Measurements from ENCODE around the gene GLRA1. TPM values are rescaled to one million over a fixed set of nuclear protein-coding genes. Genes with fewer than 3 reads are reported as not detected.
"Not testable (repeated sequence)": the region's sequence is repeated elsewhere in the genome, so short reads cannot be mapped to it uniquely, and the experiment has no call there.

GLRA1 gene
- total RNA-seq, 1 donor from 2014 or later: 0.22 TPM

- H3K27ac Mint-ChIP-seq (ENCODE audit: unreplicated experiment): no peak overlapping the region
Measured at GRCh38 chr5:151795426-151795825, 129.2 kb downstream of the GLRA1 start.

GRCh38 chr5:151793358-151793757 is 131.3 kb downstream of the GLRA1 start:
- no peak overlapping the region for H3K27ac Mint-ChIP-seq (ENCODE audit: unreplicated experiment)
- DNase-seq: no peak
- no peak overlapping the region for H3K4me3 Mint-ChIP-seq (ENCODE audit: unreplicated experiment)
- TF ChIP-seq CTCF (IDR thresholded peaks at IDR 0.05; ENCODE audit: partially characterized antibody, unreplicated experiment): no peak
- H3K9me3 Mint-ChIP-seq (ENCODE audit: unreplicated experiment): peaks cover 4% of the 10 kb centered on the region
- H3K36me3 Mint-ChIP-seq (ENCODE audit: unreplicated experiment): no peaks in the 10 kb centered on the region
- H3K4me1 Mint-ChIP-seq (ENCODE audit: low read depth, unreplicated experiment): no peaks in the 10 kb centered on the region
- H3K27me3 Mint-ChIP-seq (ENCODE audit: unreplicated experiment): peaks cover 1% of the 10 kb centered on the region

More at GRCh38 chr5:151795426-151795825, 129.2 kb downstream of the GLRA1 start:
- no peak for TF ChIP-seq CTCF (IDR thresholded peaks at IDR 0.05; ENCODE audit: partially characterized antibody, unreplicated experiment)
- H3K27me3 Mint-ChIP-seq (ENCODE audit: unreplicated experiment): peaks cover 1% of the 10 kb centered on the region
- no peaks in the 10 kb centered on the region for H3K4me1 Mint-ChIP-seq (ENCODE audit: low read depth, unreplicated experiment)
- no peak for DNase-seq
- no peaks in the 10 kb centered on the region for H3K36me3 Mint-ChIP-seq (ENCODE audit: unreplicated experiment)
- no peak overlapping the region for H3K4me3 Mint-ChIP-seq (ENCODE audit: unreplicated experiment)
- H3K9me3 Mint-ChIP-seq (ENCODE audit: unreplicated experiment): peaks cover 6% of the 10 kb centered on the region

GRCh38 chr5:151787817-151788216 is 136.8 kb downstream of the GLRA1 start:
- no peak for TF ChIP-seq CTCF (IDR thresholded peaks at IDR 0.05; ENCODE audit: partially characterized antibody, unreplicated experiment)
- Mint-ChIP-seq H3K36me3 (ENCODE audit: unreplicated experiment) (no peaks in the 10 kb centered on the region), H3K9me3 (ENCODE audit: unreplicated experiment) (no peaks in the 10 kb centered on the region), H3K27ac (ENCODE audit: unreplicated experiment) (no peak overlapping the region), H3K4me1 (ENCODE audit: low read depth, unreplicated experiment) (peaks cover 7% of the 10 kb centered on the region), H3K4me3 (ENCODE audit: unreplicated experiment) (no peak overlapping the region), H3K27me3 (ENCODE audit: unreplicated experiment) (no peaks in the 10 kb centered on the region)
- no peak for DNase-seq

GRCh38 chr5:151786468-151786867 is 138.2 kb downstream of the GLRA1 start:
- Mint-ChIP-seq H3K27ac (ENCODE audit: unreplicated experiment) (peak overlapping the region; percentile 9), H3K27me3 (ENCODE audit: unreplicated experiment) (no peaks in the 10 kb centered on the region), H3K9me3 (ENCODE audit: unreplicated experiment) (no peaks in the 10 kb centered on the region), H3K4me1 (ENCODE audit: low read depth, unreplicated experiment) (peaks cover 7% of the 10 kb centered on the region), H3K4me3 (ENCODE audit: unreplicated experiment) (no peak overlapping the region), H3K36me3 (ENCODE audit: unreplicated experiment) (no peaks in the 10 kb centered on the region)
- no peak for TF ChIP-seq CTCF (IDR thresholded peaks at IDR 0.05; ENCODE audit: partially characterized antibody, unreplicated experiment)
- DNase-seq: no peak

GRCh38 chr5:151784141-151784540 is 140.5 kb downstream of the GLRA1 start:
- Mint-ChIP-seq H3K4me3 (ENCODE audit: unreplicated experiment) (no peak overlapping the region), H3K27me3 (ENCODE audit: unreplicated experiment) (no peaks in the 10 kb centered on the region), H3K27ac (ENCODE audit: unreplicated experiment) (no peak overlapping the region), H3K36me3 (ENCODE audit: unreplicated experiment) (no peaks in the 10 kb centered on the region), H3K9me3 (ENCODE audit: unreplicated experiment) (no peaks in the 10 kb centered on the region), H3K4me1 (ENCODE audit: low read depth, unreplicated experiment) (peaks cover 20% of the 10 kb centered on the region)
- no peak for DNase-seq
- TF ChIP-seq CTCF (IDR thresholded peaks at IDR 0.05; ENCODE audit: partially characterized antibody, unreplicated experiment): no peak

GRCh38 chr5:151783664-151784063 is 141.0 kb downstream of the GLRA1 start:
- DNase-seq; H3K27me3 Mint-ChIP-seq (ENCODE audit: unreplicated experiment); H3K4me3 Mint-ChIP-seq (ENCODE audit: unreplicated experiment); H3K36me3 Mint-ChIP-seq (ENCODE audit: unreplicated experiment); H3K27ac Mint-ChIP-seq (ENCODE audit: unreplicated experiment); H3K9me3 Mint-ChIP-seq (ENCODE audit: unreplicated experiment): not testable (repeated sequence)
- peaks cover 22% of the 10 kb centered on the region for H3K4me1 Mint-ChIP-seq (ENCODE audit: low read depth, unreplicated experiment)

All from glutamatergic neuron (in vitro differentiated cells).